NCI-H1105 (cell line): Measurements from ENCODE around the gene OTOGL.
"Not testable (repeated sequence)": the region's sequence is repeated elsewhere in the genome, so short reads cannot be mapped to it uniquely, and the experiment has no call there.

Source experiments
- DNase-seq: peaks from one replicate; lab custom pipeline; 2025; lab: John Stamatoyannopoulos, UW

The OTOGL gene, protein sequence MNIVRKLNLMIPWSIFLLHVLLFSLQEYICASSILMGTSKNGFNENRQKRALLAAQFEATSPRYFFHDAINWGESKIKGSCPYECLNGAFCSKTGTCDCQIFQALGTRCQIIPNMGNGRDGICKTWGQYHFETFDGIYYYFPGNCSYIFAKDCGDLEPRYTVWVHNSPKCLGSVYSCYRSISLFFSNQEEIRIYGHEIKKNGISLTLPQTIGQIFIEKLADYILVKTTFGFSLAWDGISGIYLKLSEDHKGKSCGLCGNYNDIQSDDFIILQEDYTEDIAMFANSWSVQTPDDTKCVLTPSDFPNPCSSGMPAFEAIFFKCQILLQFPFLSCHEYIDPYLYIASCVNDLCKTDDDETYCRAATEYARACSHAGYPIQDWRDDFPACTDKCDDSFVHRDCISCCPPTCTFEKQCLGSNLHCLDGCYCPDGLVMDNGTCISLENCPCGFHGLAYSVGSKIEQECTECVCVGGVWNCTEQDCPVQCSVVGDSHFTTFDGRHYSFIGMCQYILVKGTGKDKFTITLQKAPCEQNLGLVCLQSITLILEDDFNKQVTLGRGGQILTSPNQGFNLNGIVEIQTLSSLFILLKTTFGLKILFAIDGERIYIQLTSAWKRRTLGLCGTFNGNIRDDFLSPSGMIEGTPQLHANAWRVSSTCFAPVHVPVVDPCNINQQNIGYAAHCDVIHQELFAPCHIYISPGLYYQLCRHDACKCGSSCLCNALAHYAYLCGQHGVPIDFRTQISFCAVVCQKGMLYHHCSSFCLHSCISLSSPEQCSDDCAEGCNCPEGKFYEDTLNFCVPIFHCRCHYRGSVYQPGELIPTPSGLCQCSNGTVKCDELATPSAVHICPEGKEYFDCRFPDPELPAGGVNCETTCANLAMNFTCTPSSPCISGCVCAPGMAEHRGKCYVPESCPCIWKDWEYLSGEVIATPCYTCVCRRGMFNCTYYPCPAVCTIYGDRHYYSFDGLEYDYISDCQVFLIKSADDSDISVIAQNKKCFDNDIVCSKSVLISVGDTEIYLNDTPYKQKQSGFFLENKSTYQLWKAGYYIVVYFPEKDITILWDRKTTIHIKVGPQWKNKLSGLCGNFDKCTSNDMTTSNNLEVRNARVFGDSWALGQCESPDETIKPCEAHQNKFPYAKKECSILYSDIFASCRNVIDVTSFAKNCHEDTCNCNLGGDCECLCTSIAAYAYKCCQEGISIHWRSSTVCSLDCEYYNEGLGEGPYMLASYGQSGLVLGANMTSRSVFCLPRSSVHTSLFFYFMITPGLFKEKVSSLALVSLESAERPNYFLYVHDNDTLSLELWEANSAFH (N-terminal part only)

GRCh38 chr12:80099259-80099658, at the start of gene OTOGL:
OTOGL (plus strand) TSS chr12:80099537; CDS start chr12:80209432, 109,895 bp downstream.
- no peak for DNase-seq

DNA sequence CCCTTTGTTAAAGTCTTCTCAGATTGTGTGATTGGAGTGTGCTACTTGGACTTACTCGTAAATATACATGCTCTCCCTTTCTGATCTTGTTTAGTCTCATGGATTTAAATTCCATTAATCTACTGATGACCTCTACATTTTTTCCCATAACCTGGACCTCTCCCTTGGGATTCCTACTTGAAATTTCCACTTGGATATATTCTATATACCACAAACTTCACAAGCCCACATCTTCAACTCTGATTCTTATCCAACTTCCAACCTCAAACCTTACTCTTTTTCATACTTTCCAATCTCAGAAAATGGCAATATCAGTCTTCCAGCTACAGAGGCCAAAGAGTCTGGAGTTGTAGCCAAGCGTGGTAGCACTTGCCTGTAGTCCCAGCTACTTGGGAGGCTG, 49.1 kb upstream of the OTOGL start:
- no peak for DNase-seq

DNA sequence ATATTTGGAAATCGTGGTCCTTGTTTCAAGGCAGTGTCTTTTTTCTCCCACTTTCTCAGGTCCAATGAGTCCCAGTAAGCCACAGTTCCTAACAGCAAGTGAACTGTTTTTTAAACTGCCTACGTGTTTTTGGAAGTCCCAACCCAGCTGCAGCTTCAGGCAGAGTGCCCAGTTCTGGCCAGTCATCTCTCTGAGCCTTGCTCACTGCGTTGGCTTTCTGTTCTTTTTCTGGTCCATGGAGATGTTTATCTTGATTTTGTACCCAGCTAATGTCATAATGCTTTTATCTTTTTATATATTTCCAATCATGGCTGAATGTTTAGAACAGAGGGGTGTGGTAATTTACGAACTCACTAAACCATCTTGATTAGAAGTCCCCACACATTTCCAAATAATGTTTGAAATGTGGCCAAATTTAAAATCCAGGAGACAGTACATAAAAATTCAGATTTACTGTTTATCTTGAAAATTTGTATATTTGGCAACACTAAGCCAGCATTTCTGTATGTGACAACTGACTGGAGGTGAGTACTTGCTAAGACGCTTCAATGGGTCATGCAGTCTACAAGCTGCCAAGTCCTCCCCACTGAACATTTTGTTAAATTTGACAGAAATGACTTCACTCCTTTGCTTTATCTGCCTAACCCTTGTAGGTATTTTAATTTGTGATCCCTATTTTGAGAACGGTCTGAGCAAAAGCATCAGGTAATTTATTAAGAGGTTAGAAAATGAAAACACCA, 46.1 kb upstream of the OTOGL start:
- no peak for DNase-seq

DNA sequence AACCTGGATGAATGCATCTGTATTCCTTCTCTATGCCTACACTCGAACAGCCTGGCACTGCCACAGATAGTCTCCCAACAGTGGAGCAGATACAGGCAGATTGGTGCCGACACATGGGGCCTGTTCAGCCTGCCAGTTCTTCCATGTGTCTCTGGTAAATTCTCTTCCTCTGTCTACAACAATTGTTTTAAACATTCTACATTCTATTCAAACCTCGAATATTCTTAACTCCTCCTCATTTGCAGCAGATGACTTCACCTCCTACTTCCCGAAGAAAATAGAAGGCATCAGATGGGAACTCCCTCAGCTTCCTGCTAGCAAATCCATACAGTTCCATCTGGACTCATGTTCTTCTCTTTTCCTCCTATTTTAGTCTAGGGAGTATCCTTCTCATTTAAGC, 43.1 kb upstream of the OTOGL start:
- DNase-seq, result no peak

GRCh38 chr12:80056845-80057244, 42.5 kb upstream of the OTOGL start:
- DNase-seq, result peak; percentile 32

DNA sequence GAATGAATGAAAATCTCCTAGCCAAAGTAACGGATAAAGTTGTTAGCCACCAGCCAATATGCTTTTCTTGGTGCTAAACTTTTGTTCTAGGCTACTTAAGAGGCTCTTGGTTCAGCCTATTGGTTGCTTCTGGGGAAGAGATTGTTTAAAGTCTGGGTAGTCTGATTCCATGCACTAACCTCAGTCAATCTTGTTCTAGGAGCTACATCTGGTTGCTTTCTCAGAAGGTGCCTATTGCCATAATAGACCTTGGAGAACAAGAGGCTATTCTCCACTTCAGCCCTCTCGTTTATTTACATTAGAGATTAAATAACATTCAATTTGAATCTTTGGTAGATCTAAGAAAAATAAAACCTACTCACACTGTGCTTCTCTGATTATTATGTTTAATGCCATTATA, 40.8 kb upstream of the OTOGL start:
- DNase-seq, result no peak

GRCh38 chr12:80059102-80059501, 40.2 kb upstream of the OTOGL start:
- DNase-seq, result peak; percentile 34

GRCh38 chr12:80059875-80060274, 39.5 kb upstream of the OTOGL start:
- no peak for DNase-seq

GRCh38 chr12:80064269-80064668, 35.1 kb upstream of the OTOGL start:
- no peak for DNase-seq

DNA sequence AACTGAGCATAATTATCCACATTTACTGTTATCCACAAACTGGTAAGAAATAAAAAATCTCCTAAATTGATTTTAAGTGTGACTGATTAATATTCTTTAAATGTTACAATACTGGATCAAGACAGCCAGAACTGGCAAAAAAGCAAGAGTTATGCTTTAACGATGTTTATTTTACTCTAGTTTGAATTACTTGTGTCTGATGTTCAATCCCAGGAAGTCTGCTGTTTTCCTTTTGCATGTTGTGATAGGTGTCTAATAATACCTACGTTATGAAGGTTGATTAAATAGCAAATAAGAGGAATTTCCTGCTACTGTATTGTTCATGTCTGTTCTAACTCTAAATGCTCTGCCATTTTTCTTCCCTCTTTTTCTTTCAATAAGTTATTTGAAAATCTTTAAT, 34.4 kb upstream of the OTOGL start:
- DNase-seq, result no peak

DNA sequence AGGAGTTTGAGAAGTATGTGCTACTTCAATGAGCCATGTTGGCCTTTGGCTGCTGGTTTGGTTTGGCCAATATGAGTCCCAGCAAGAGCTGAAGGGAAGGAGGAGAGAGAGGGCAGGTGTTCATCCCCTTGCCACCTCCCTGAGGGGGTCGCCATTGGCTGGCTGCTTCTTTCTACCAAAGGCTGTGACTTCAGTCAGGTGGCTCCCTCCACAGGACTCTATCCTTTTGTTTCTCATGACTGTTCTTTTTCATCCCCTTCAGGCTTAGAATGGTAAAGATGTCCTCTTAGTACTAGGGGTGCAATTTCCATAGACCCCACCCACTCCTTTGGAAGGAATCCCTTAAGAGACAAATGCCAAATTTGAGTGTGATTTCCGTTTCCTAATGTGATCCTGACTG, 31.2 kb upstream of the OTOGL start:
- DNase-seq, result no peak

- not testable (repeated sequence) for DNase-seq
Observed at GRCh38 chr12:80083892-80084614, 15.3 kb upstream of the OTOGL start.

DNA sequence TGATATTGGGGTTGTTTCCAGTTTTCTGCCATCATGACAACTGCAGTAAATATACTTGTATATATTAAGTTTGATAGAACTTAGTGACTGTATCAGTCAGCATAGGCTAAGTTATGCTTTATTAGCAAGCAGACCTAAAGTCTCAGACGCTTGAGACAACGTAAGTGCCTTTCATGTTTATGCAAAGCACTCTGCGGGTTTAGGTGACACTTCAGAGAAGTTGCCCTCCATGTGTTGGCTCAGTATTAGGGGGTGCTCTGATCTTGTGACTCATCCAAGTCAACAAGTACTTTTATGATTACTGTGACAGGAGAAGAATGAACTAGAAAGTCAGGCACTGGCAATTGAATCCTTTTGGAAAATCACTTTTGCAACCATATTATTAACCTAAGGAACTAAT, 13.3 kb upstream of the OTOGL start:
- no peak for DNase-seq

DNA sequence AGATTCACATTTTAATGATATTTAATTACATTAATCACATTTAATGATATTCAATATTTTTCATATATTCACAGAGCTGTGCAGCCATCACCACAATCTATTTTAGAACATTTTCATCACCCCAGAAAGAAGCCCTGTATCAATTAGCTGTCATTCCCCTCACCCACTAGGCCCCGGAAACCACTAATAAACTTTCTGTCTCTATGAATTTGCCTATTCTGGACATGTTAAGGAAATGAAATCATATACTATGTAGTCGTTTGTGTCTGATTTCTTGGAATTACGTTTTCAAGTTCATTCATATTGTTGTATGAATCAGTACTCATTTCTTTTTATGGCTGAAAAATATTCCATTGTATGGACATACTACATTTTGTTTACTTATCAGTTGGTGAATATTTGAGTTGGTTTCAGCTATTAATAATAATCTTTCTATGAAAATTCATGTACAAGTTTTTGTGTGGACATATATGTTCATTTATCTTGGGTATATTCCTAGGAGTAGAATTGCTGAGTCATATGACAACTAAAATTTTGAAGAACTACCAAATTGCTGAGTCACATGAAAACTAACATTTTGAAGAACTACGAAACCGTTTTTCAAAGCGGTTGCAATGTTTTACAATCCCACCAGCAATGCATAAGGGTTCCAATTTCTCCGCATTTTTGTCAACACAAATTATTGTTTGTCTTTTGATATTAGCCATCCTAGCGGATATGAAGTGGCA, 11.7 kb upstream of the OTOGL start:
- no peak for DNase-seq

DNA sequence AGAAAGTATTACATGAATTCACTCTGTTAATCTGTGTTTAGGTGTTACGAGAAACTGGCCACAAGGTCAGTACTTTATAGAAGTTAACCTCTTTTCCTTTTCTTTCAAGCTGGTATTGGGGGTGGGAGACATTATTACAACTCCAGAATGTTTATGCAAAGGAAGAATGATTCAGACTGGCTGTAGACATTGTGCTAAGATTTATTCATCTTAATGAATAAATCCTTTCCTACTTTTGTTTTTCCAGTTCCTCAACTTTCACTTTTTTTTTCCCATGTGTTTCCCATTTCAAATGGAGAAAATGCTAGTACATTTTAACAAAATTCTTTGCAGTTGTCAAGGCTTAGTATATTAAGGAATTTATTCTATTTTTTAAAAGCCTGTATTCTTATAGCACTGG, 1.3 kb downstream of the OTOGL start:
- DNase-seq, result no peak

- peak; percentile 41 for DNase-seq
Observed at GRCh38 chr12:80101126-80101525, 1.8 kb downstream of the OTOGL start.

GRCh38 chr12:80107221-80107620, 7.9 kb downstream of the OTOGL start:
- DNase-seq, result no peak

DNA sequence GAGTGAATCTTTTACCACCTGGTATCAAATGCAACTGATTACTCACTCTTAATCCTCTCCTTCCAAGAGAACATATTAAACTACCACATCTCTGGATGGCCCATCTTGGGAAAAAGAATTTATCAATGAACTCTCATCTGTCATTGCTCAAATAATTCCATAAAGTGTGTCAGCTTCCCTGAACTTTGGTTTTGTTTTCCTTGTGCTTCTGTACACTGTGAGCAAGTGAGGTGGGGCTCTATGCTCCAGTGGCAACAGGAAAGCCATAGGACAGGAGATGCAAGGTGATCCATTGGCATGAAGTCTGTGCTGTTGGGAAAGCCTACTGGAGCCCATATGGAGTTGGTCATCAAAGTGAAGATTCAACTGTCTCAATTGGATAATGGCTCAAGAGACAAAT, 17.4 kb downstream of the OTOGL start:
- DNase-seq, result no peak

- no peak for DNase-seq
Observed at GRCh38 chr12:80118565-80119324, 19.4 kb downstream of the OTOGL start.
